ENCODE results near the gene ZSCAN20.

Gene ZSCAN20

DNA sequence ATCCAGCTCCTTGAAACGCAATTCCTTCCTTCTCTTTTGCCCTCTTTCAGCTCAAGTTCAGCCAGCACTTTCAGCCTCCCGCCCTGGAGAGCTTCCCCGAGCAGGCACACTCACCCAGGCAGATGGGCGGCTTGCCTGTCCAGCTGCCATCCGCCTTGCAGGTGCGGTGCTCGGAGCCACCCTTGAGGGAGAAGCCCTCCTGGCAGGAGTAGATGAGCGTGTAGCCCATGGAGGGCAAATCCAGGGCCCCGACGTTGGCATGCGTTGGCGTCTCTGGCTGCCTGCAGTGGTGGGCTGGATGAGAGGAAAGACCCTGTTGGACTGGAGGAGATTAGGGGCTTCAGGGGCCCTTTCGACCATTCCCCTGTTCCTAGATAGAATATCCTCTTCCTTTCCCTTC, 60.5 kb downstream of the ZSCAN20 start:
- no peak for DNase-seq (ENCODE audit: low read depth)

DNA sequence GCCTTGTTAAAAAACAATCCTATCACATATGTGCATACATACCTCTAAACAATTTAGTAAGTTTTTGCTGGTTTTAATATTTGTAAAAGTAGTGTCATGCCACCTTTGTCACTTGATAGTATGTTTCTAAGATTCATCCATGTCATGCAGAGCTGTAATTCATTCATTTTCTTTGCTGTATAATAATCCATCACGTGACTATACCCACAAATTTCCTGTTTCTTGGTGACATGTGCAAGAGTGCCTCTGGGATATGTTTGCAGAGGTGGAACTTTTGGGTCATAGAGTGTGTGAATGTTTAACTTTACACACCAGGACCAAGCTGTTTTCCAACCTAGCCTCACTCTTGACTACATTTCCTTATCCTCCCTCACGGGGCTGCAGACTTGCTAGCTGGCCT, 62.9 kb downstream of the ZSCAN20 start:
- no peak for DNase-seq (ENCODE audit: low read depth)

DNA sequence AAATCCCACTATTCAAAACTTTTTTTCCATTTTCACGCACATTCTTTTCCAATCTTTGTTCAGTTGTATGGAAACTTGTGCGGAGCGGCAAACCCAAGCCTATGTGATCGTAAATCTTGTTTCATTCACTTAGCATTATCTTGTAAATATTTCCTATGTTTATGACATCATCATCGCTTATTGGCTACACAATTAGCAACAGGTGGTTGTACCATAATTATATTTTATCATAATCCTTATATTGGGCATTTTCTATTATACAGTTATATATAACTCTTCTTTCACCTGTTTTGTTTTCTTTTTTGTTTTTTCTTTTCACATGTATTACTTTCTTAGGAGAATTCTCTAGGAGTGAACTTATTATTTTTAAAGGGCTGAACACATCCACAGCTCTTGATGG, 65.4 kb downstream of the ZSCAN20 start:
- DNase-seq (ENCODE audit: low read depth): no peak

DNA sequence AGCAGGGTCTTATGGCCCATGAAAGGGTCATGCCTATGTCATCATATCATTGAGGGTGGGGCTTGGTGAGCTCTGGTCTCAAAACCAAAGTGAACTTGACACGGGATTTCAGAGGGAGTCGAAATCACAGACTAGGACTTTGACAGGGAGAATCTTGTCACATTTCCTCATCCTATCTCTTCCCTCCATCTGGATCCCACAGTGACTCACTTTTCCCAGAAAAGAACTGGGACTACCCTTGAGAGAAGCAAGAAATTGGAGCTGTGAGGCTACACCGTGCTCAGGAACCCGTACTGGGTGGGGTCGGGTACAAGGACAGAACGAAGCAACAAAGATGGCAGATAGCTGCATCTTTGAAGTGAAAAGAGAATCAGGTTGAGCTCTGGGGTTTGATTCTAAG, 69.5 kb downstream of the ZSCAN20 start:
- DNase-seq (ENCODE audit: low read depth): no peak

All from T follicular helper cell (primary cell).